CD8-positive, alpha-beta memory T cell (primary cell): ENCODE data around the gene GNMT. TPM values are rescaled to one million over a fixed set of nuclear protein-coding genes. Genes with fewer than 3 reads are reported as not detected.
"Not testable (repeated sequence)": the region's sequence is repeated elsewhere in the genome, so short reads cannot be mapped to it uniquely, and the experiment has no call there.

Source experiments
- CTCF ChIA-PET: fragments of 350-600 bp; sonication (Branson Sonifier 250); formaldehyde crosslinking; loops from one replicate; lab custom pipeline; 2021; ENCODE audit warnings: antibody characterized with exemption; lab: Charles Lee
- POLR2A ChIA-PET: fragments of 350-600 bp; sonication (Branson Sonifier 250); formaldehyde crosslinking; loops from one replicate; lab custom pipeline; 2021; ENCODE audit warnings: antibody characterized with exemption; lab: Charles Lee
- DNase-seq, 5 donors: peaks; one replicate each; pipeline versions ENCODE4 v3.0.0 to v3.0.0-alpha.2; 2020 to 2022; ENCODE audit warnings: mixed read lengths in 1 of 5
- H3K27ac ChIP-seq: one replicate; pipeline ENCODE4 v1.7.0; 2013; ENCODE audit warnings: low read depth, mild to moderate bottlenecking, low read length, moderate library complexity
- H3K27me3 ChIP-seq: 2 replicates; pipeline ENCODE4 v1.7.0; 2013; ENCODE audit warnings: low read length, mild to moderate bottlenecking; ENCODE audit not compliant: insufficient read depth, poor library complexity, severe bottlenecking
- H3K36me3 ChIP-seq: 2 replicates; pipeline ENCODE4 v1.7.0; 2013; ENCODE audit warnings: mild to moderate bottlenecking, low read length, moderate library complexity; ENCODE audit not compliant: insufficient read depth
- H3K4me1 ChIP-seq: 2 replicates; pipeline ENCODE4 v1.7.0; 2013; ENCODE audit warnings: mild to moderate bottlenecking, low read length, moderate library complexity; ENCODE audit not compliant: insufficient read depth
- H3K4me3 ChIP-seq: 2 replicates; pipeline ENCODE4 v1.7.0; 2013; ENCODE audit warnings: mild to moderate bottlenecking, low read length
- H3K9me3 ChIP-seq: 2 replicates; pipeline ENCODE4 v1.7.0; 2013; ENCODE audit warnings: mild to moderate bottlenecking, low read length
- H3K27ac Mint-ChIP-seq, 8 donors: one replicate each; pipeline ENCODE4 v1.8.0; 2020 to 2021; ENCODE audit warnings: mixed read lengths in 8 of 8, mild to moderate bottlenecking in 6 of 8, inconsistent platforms in 3 of 8, moderate library complexity in 3 of 8
- H3K27me3 Mint-ChIP-seq, 2 donors: one replicate each; pipeline ENCODE4 v1.8.0; 2020 to 2021; ENCODE audit warnings: mixed read lengths in 2 of 2, mild to moderate bottlenecking in 1 of 2, moderate library complexity in 1 of 2
- H3K36me3 Mint-ChIP-seq, 3 donors: one replicate each; pipeline ENCODE4 v1.8.0; 2020 to 2021; ENCODE audit warnings: mixed read lengths in 3 of 3, inconsistent platforms in 1 of 3, mild to moderate bottlenecking in 1 of 3
- H3K4me1 Mint-ChIP-seq, 3 donors: one replicate each; pipeline ENCODE4 v1.8.0; 2020 to 2021; ENCODE audit warnings: mixed read lengths in 3 of 3, inconsistent platforms in 1 of 3, mild to moderate bottlenecking in 1 of 3
- H3K4me3 Mint-ChIP-seq, 7 donors: one replicate each; pipeline ENCODE4 v1.8.0; 2020 to 2021; ENCODE audit warnings: mixed read lengths in 7 of 7, mild to moderate bottlenecking in 6 of 7, moderate library complexity in 4 of 7, inconsistent platforms in 2 of 7
- H3K9me3 Mint-ChIP-seq, 5 donors: one replicate each; pipeline ENCODE4 v1.8.0; 2020 to 2022; ENCODE audit warnings: mixed read lengths in 5 of 5, mild to moderate bottlenecking in 3 of 5, moderate library complexity in 2 of 5, inconsistent platforms in 1 of 5
- polyA plus RNA-seq: library from polyadenylated mRNA; unstranded; fragments of 300-500 nt; fragmentation: Illumina TruSeq; gene quantifications from one replicate; pipeline ENCODE4 v1.2.3, GENCODE V29; 2021
- total RNA-seq, 2 experiments: library from RNA; stranded (reverse); gene quantifications; one replicate each; pipeline ENCODE4 v1.2.3, GENCODE V29; 2021

GNMT gene
- total and polyA plus RNA-seq, 3 experiments from 2014 or later = 0.39 to 0.51 TPM; not detected in 1

- Mint-ChIP-seq H3K36me3 (peaks cover 0 to 38% (median 12%) of the 10 kb centered on the region in 3 donors), H3K27ac (no peak overlapping the region), H3K27me3 (no peaks in the 10 kb centered on the region), H3K4me3 (no peak overlapping the region), H3K9me3 (no peaks in the 10 kb centered on the region), H3K4me1 (no peaks in the 10 kb centered on the region)
- ChIA-PET POLR2A (interaction anchor here (1.1 kb wide), 1 partner anchor 31 kb away, joined by 3 read pairs; the partner anchor contains the start of gene PEX6), CTCF (no interaction called here)
- no peaks in the 10 kb centered on the region for H3K4me1 ChIP-seq
- no peaks in the 10 kb centered on the region for H3K36me3 ChIP-seq
- H3K27me3 ChIP-seq = no peaks in the 10 kb centered on the region
- H3K27ac ChIP-seq = no peak overlapping the region
- DNase-seq = no peak
- H3K4me3 ChIP-seq = no peak overlapping the region
- H3K9me3 ChIP-seq = no peaks in the 10 kb centered on the region
Observed at GRCh38 chr6:42947950-42948349, 12.6 kb upstream of the GNMT start.

GRCh38 chr6:42952389-42952788, 8.2 kb upstream of the GNMT start:
- ChIA-PET CTCF (interaction anchor here (0.6 kb wide), 1 partner anchor 316 kb away, joined by 3 read pairs; no protein-coding TSS in a partner anchor), POLR2A (no interaction called here)
- no peaks in the 10 kb centered on the region for H3K4me1 Mint-ChIP-seq
- no peaks in the 10 kb centered on the region for H3K27me3 Mint-ChIP-seq
- no peaks in the 10 kb centered on the region for H3K36me3 ChIP-seq
- no peaks in the 10 kb centered on the region for H3K9me3 Mint-ChIP-seq
- no peak overlapping the region for H3K27ac ChIP-seq
- no peak overlapping the region for H3K4me3 Mint-ChIP-seq
- no peaks in the 10 kb centered on the region for H3K27me3 ChIP-seq
- H3K36me3 Mint-ChIP-seq = peaks cover 0 to 16% (median 4%) of the 10 kb centered on the region in 3 donors
- no peaks in the 10 kb centered on the region for H3K9me3 ChIP-seq
- no peak overlapping the region for H3K4me3 ChIP-seq
- H3K4me1 ChIP-seq = no peaks in the 10 kb centered on the region
- DNase-seq = no peak
- no peak overlapping the region for H3K27ac Mint-ChIP-seq

- H3K27ac ChIP-seq, H3K4me3 Mint-ChIP-seq, H3K36me3 Mint-ChIP-seq, DNase-seq, H3K36me3 ChIP-seq, H3K27me3 Mint-ChIP-seq, H3K4me1 ChIP-seq, H3K4me3 ChIP-seq, H3K4me1 Mint-ChIP-seq, H3K9me3 ChIP-seq, H3K27me3 ChIP-seq, H3K9me3 Mint-ChIP-seq, H3K27ac Mint-ChIP-seq, CTCF ChIA-PET, POLR2A ChIA-PET: not testable (repeated sequence)
Observed at GRCh38 chr6:42954405-42954804, 6.1 kb upstream of the GNMT start.

- peaks cover 0 to 10% (median 0%) of the 10 kb centered on the region in 3 donors for H3K36me3 Mint-ChIP-seq
- Histone ChIP-seq H3K36me3 (no peaks in the 10 kb centered on the region), H3K9me3 (no peaks in the 10 kb centered on the region), H3K4me1 (peaks cover 13% of the 10 kb centered on the region), H3K4me3 (no peak overlapping the region), H3K27me3 (no peaks in the 10 kb centered on the region), H3K27ac (no peak overlapping the region)
- H3K27me3 Mint-ChIP-seq = no peaks in the 10 kb centered on the region
- H3K27ac Mint-ChIP-seq = no peak overlapping the region
- no peak for DNase-seq
- CTCF ChIA-PET = no interaction called here
- H3K4me1 Mint-ChIP-seq = peaks cover 4 to 19% (median 18%) of the 10 kb centered on the region in 3 donors
- H3K9me3 Mint-ChIP-seq = no peaks in the 10 kb centered on the region
- POLR2A ChIA-PET = no interaction called here
- H3K4me3 Mint-ChIP-seq = no peak overlapping the region
Observed at GRCh38 chr6:42958125-42958524, 2.4 kb upstream of the GNMT start.

GRCh38 chr6:42959917-42960242, 674 bp upstream of the GNMT start:
- Mint-ChIP-seq H3K4me3 (peak overlapping the region; percentile 19 to 74 (median 60)), H3K36me3 (peaks cover 0 to 23% (median 0%) of the 10 kb centered on the region in 3 donors), H3K27ac (peak overlapping the region in 2 of 8 donors; percentile 18 to 33), H3K4me1 (peaks cover 4 to 19% (median 18%) of the 10 kb centered on the region in 3 donors), H3K27me3 (no peaks in the 10 kb centered on the region), H3K9me3 (no peaks in the 10 kb centered on the region)
- no peak for DNase-seq
- H3K9me3 ChIP-seq = no peaks in the 10 kb centered on the region
- H3K36me3 ChIP-seq = peaks cover 4% of the 10 kb centered on the region
- H3K4me1 ChIP-seq = peaks cover 13% of the 10 kb centered on the region
- CTCF ChIA-PET = no interaction called here
- H3K27me3 ChIP-seq = no peaks in the 10 kb centered on the region
- H3K4me3 ChIP-seq = no peak overlapping the region
- POLR2A ChIA-PET = interaction anchor here (1.1 to 1.4 kb wide), 2 partner anchors 18 to 24 kb away, joined by 3 read pairs; partner anchors contain the start of gene PPP2R5D
- H3K27ac ChIP-seq = no peak overlapping the region

- Mint-ChIP-seq H3K27me3 (no peaks in the 10 kb centered on the region), H3K4me1 (peaks cover 4 to 19% (median 18%) of the 10 kb centered on the region in 3 donors), H3K27ac (no peak overlapping the region), H3K4me3 (peak overlapping the region in 4 of 7 donors; percentile 20 to 75 (median 67)), H3K9me3 (no peaks in the 10 kb centered on the region), H3K36me3 (peaks cover 0 to 35% (median 0%) of the 10 kb centered on the region in 3 donors)
- no peaks in the 10 kb centered on the region for H3K9me3 ChIP-seq
- CTCF ChIA-PET = interaction anchor here (0.7 kb wide), 1 partner anchor 12 kb away, joined by 3 read pairs; no protein-coding TSS in a partner anchor
- no peak overlapping the region for H3K27ac ChIP-seq
- H3K27me3 ChIP-seq = no peaks in the 10 kb centered on the region
- H3K4me3 ChIP-seq = peak overlapping the region; percentile 41
- no peak for DNase-seq
- H3K36me3 ChIP-seq = peaks cover 4% of the 10 kb centered on the region
- H3K4me1 ChIP-seq = peaks cover 13% of the 10 kb centered on the region
- POLR2A ChIA-PET = interaction anchor here (1.4 kb wide), 1 partner anchor 23 kb away, joined by 3 read pairs; the partner anchor contains the start of gene PPP2R5D
Observed at GRCh38 chr6:42961020-42961470, 491 bp downstream of the GNMT start.

GRCh38 chr6:42962096-42962495, 1.5 kb downstream of the GNMT start:
- Mint-ChIP-seq H3K4me3 (peak overlapping the region in 2 of 7 donors; percentile 20 to 48), H3K27ac (peak overlapping the region in 1 of 8 donors; percentile 23), H3K9me3 (no peaks in the 10 kb centered on the region), H3K27me3 (no peaks in the 10 kb centered on the region), H3K4me1 (peaks cover 4 to 19% (median 18%) of the 10 kb centered on the region in 3 donors), H3K36me3 (peaks cover 0 to 42% (median 0%) of the 10 kb centered on the region in 3 donors)
- Histone ChIP-seq H3K36me3 (peaks cover 4% of the 10 kb centered on the region), H3K27me3 (no peaks in the 10 kb centered on the region), H3K9me3 (no peaks in the 10 kb centered on the region), H3K4me1 (peaks cover 13% of the 10 kb centered on the region), H3K4me3 (no peak overlapping the region), H3K27ac (no peak overlapping the region)
- POLR2A ChIA-PET = interaction anchor here (0.7 kb wide), 1 partner anchor 86 kb away, joined by 3 read pairs; no protein-coding TSS in a partner anchor
- no peak for DNase-seq
- CTCF ChIA-PET = interaction anchor here (0.8 kb wide), 1 partner anchor 182 kb away, joined by 3 read pairs; no protein-coding TSS in a partner anchor

GRCh38 chr6:42962502-42963178, 2.1 kb downstream of the GNMT start:
- no peak overlapping the region for H3K4me3 ChIP-seq
- CTCF ChIA-PET = interaction anchor here (0.8 to 1.2 kb wide), 2 partner anchors 158 to 181 kb away, joined by 3 read pairs; no protein-coding TSS in a partner anchor
- H3K27me3 Mint-ChIP-seq = no peaks in the 10 kb centered on the region
- no peak overlapping the region for H3K27ac Mint-ChIP-seq
- peaks cover 13% of the 10 kb centered on the region for H3K4me1 ChIP-seq
- peaks cover 0 to 48% (median 0%) of the 10 kb centered on the region in 3 donors for H3K36me3 Mint-ChIP-seq
- no peaks in the 10 kb centered on the region for H3K9me3 Mint-ChIP-seq
- peaks cover 4% of the 10 kb centered on the region for H3K36me3 ChIP-seq
- POLR2A ChIA-PET = no interaction called here
- H3K9me3 ChIP-seq = no peaks in the 10 kb centered on the region
- H3K27ac ChIP-seq = no peak overlapping the region
- no peaks in the 10 kb centered on the region for H3K27me3 ChIP-seq
- H3K4me1 Mint-ChIP-seq = peaks cover 4 to 19% (median 18%) of the 10 kb centered on the region in 3 donors
- DNase-seq = no peak
- H3K4me3 Mint-ChIP-seq = peak overlapping the region in 2 of 7 donors; percentile 20 to 48
